ENCODE data around the gene KCNG2. TPM values are rescaled to one million over a fixed set of nuclear protein-coding genes. Genes with fewer than 3 reads are reported as not detected.

Gene KCNG2
- total RNA-seq, 1 donor: not detected

- H3K27me3 ChIP-seq (ENCODE audit: insufficient read depth, low read length): no peaks in the 10 kb centered on the region
- no peak overlapping the region for H3K27ac ChIP-seq (ENCODE audit: low read depth, low read length)
- H3K4me1 ChIP-seq (ENCODE audit: insufficient read depth, low read length): no peaks in the 10 kb centered on the region
- H3K9me3 ChIP-seq (ENCODE audit: low read depth, low read length): no peaks in the 10 kb centered on the region
- no peak for TF ChIP-seq CTCF (IDR thresholded peaks at IDR 0.05; ENCODE audit: extremely low read depth, low read depth, low read length)
- peaks cover 51% of the 10 kb centered on the region for H4K20me1 ChIP-seq (ENCODE audit: insufficient read depth, low read length)
- H3K4me2 ChIP-seq (ENCODE audit: insufficient read depth, low read length): no peak overlapping the region
- no peak overlapping the region for H3K4me3 ChIP-seq (ENCODE audit: insufficient read depth, low read length)
- H2AFZ ChIP-seq (ENCODE audit: low read length): no peak overlapping the region
- H3K36me3 ChIP-seq (ENCODE audit: insufficient read depth, low read length): peaks cover 31% of the 10 kb centered on the region
- peaks cover 95% of the 10 kb centered on the region for H3K79me2 ChIP-seq (ENCODE audit: insufficient read depth, low read length)
- DNase-seq (ENCODE audit: insufficient read length, low spot score, missing footprints): peak; percentile 38
Observed at GRCh38 chr18:79941473-79942119, 143.9 kb downstream of the KCNG2 start.

GRCh38 chr18:79942211-79942610 lies 144.5 kb downstream of the KCNG2 start:
- H4K20me1 ChIP-seq (ENCODE audit: insufficient read depth, low read length): peaks cover 52% of the 10 kb centered on the region
- peaks cover 94% of the 10 kb centered on the region for H3K79me2 ChIP-seq (ENCODE audit: insufficient read depth, low read length)
- TF ChIP-seq CTCF (IDR thresholded peaks at IDR 0.05; ENCODE audit: extremely low read depth, low read depth, low read length): no peak

GRCh38 chr18:79942786-79943607 lies 145.3 kb downstream of the KCNG2 start:
- Histone ChIP-seq H3K9me3 (ENCODE audit: low read depth, low read length) (no peaks in the 10 kb centered on the region), H3K36me3 (ENCODE audit: insufficient read depth, low read length) (peaks cover 25% of the 10 kb centered on the region), H3K4me1 (ENCODE audit: insufficient read depth, low read length) (no peaks in the 10 kb centered on the region), H3K27ac (ENCODE audit: low read depth, low read length) (no peak overlapping the region), H2AFZ (ENCODE audit: low read length) (no peak overlapping the region), H3K4me2 (ENCODE audit: insufficient read depth, low read length) (no peak overlapping the region), H3K4me3 (ENCODE audit: insufficient read depth, low read length) (no peak overlapping the region), H3K79me2 (ENCODE audit: insufficient read depth, low read length) (peaks cover 93% of the 10 kb centered on the region), H3K27me3 (ENCODE audit: insufficient read depth, low read length) (no peaks in the 10 kb centered on the region), H4K20me1 (ENCODE audit: insufficient read depth, low read length) (peaks cover 49% of the 10 kb centered on the region)
- TF ChIP-seq CTCF (IDR thresholded peaks at IDR 0.05; ENCODE audit: extremely low read depth, low read depth, low read length): no peak
- DNase-seq (ENCODE audit: insufficient read length, low spot score, missing footprints): no peak

More at GRCh38 chr18:79942211-79942610, 144.5 kb downstream of the KCNG2 start:
- no peak overlapping the region for H3K4me3 ChIP-seq (ENCODE audit: insufficient read depth, low read length)
- DNase-seq (ENCODE audit: insufficient read length, low spot score, missing footprints): no peak
- H3K9me3 ChIP-seq (ENCODE audit: low read depth, low read length): no peaks in the 10 kb centered on the region
- H3K4me1 ChIP-seq (ENCODE audit: insufficient read depth, low read length): no peaks in the 10 kb centered on the region
- peaks cover 31% of the 10 kb centered on the region for H3K36me3 ChIP-seq (ENCODE audit: insufficient read depth, low read length)
- H2AFZ ChIP-seq (ENCODE audit: low read length): no peak overlapping the region
- H3K27ac ChIP-seq (ENCODE audit: low read depth, low read length): no peak overlapping the region
- no peak overlapping the region for H3K4me2 ChIP-seq (ENCODE audit: insufficient read depth, low read length)
- H3K27me3 ChIP-seq (ENCODE audit: insufficient read depth, low read length): no peaks in the 10 kb centered on the region

GRCh38 chr18:79943608-79944125 lies 145.9 kb downstream of the KCNG2 start:
- Histone ChIP-seq H3K27ac (ENCODE audit: low read depth, low read length) (no peak overlapping the region), H3K4me1 (ENCODE audit: insufficient read depth, low read length) (no peaks in the 10 kb centered on the region), H3K79me2 (ENCODE audit: insufficient read depth, low read length) (peaks cover 94% of the 10 kb centered on the region), H4K20me1 (ENCODE audit: insufficient read depth, low read length) (peaks cover 54% of the 10 kb centered on the region), H3K9me3 (ENCODE audit: low read depth, low read length) (no peaks in the 10 kb centered on the region), H3K36me3 (ENCODE audit: insufficient read depth, low read length) (peaks cover 25% of the 10 kb centered on the region), H2AFZ (ENCODE audit: low read length) (no peak overlapping the region), H3K4me3 (ENCODE audit: insufficient read depth, low read length) (no peak overlapping the region), H3K4me2 (ENCODE audit: insufficient read depth, low read length) (no peak overlapping the region), H3K27me3 (ENCODE audit: insufficient read depth, low read length) (no peaks in the 10 kb centered on the region)
- TF ChIP-seq CTCF (IDR thresholded peaks at IDR 0.05; ENCODE audit: extremely low read depth, low read depth, low read length): no peak
- peak; percentile 27 for DNase-seq (ENCODE audit: insufficient read length, low spot score, missing footprints)
